Pancreas (tissue), 10 donors: ENCODE measurements around the gene BARX2. TPM values are rescaled to one million over a fixed set of nuclear protein-coding genes. Genes with fewer than 3 reads are reported as not detected.
"Not testable (repeated sequence)": the region's sequence is repeated elsewhere in the genome, so short reads cannot be mapped to it uniquely, and the experiment has no call there.

Source experiments
- ATAC-seq, 4 donors: fragments of 200-7000 bp; cut with Tn5 transposase; one replicate each; pipeline versions ENCODE4 v1.8.0 to v1.9.1; 2020; ENCODE audit warnings: mild to moderate bottlenecking in 4 of 4, moderate library complexity in 4 of 4
- DNase-seq, 6 donors: peaks; one replicate each; pipeline ENCODE4 v3.0.0-alpha.2; 2020
- FAIRE-seq: peaks from 2 replicates; lab custom pipeline; 2012; peaks lifted over from hg19 to GRCh38; lab: Jason Lieb, UNC
- H3K27ac ChIP-seq, 4 donors: fragments of 200-600 bp; sonication (generic); 1 replicate in 3 of 4; 2 replicates in 1 of 4; pipeline versions ENCODE4 v1.5.0 to v1.8.0; 2020
- H3K27me3 ChIP-seq, 4 donors: fragments of 200-600 bp; one replicate each; pipeline ENCODE4 v1.8.0; 2021
- H3K36me3 ChIP-seq, 3 donors: fragments of 200-600 bp; sonication (generic) in 1 of 3; one replicate each; pipeline versions ENCODE4 v1.5.0 to v1.8.0; 2020 to 2021
- H3K4me1 ChIP-seq, 3 donors: fragments of 200-600 bp; one replicate each; pipeline ENCODE4 v1.8.0; 2021
- H3K4me3 ChIP-seq, 4 donors: fragments of 200-600 bp; sonication (generic) in 2 of 4; one replicate each; pipeline versions ENCODE4 v1.5.0 to v1.8.0; 2020 to 2021
- H3K9me3 ChIP-seq, 4 donors: fragments of 200-600 bp; one replicate each; pipeline ENCODE4 v1.8.0; 2021
- CTCF ChIP-seq, 4 donors: fragments of 200-600 bp; sonication (generic) in 3 of 4; IDR thresholded peaks; one replicate each; pipeline versions ENCODE4 v1.5.0 to v1.8.0; 2021; ENCODE audit warnings: antibody characterized with exemption in 4 of 4
- WGBS, 2 donors: extraction: QIAGEN DNeasy Blood & Tissue Kit; methylation state at CpG; one replicate each; pipeline ENCODE4 v1.1.7; 2013; 5-methylcytosine and 5-hydroxymethylcytosine counted together
- intact Hi-C, 3 donors: fragments of 100-400 bp; cut with DNase I; formaldehyde crosslinking; loops; one replicate each; pipeline versions ENCODE4 v1.11.1 to v1.14.2; 2022
- polyA plus RNA-seq, 2 donors: library from polyadenylated mRNA; stranded (reverse); fragments of 200-250 nt; gene quantifications; one replicate each; pipeline ENCODE4 v1.2.3, GENCODE V29; 2013
- total RNA-seq, 6 donors: library from RNA; stranded (reverse); fragmentation: NEBNext Ultra II Directional in 4 of 6; extraction: Animal tissue kit (Norgen Biotek cat#: 25700) in 4 of 6; gene quantifications; one replicate each; pipeline versions ENCODE4 v1.2.1 to v1.2.4, GENCODE V29; 2021 to 2023
- donor health status: healthy with polysubstance abuse.
- donor health status: DM: no; HTN: no; CAD: no; lungs with moderate emphysema.
- donor health status: DM: no; HTN: no; CAD: no.
- donor health status: control.
- donor health status: control.
- donor health status: Bipolar disorder and iron deficiency.
- donor health status: DM: yes; HTN: yes; CAD: no.
- donor health status: DM: no; HTN: no; CAD: no.
- donor health status: DM: no; HTN: no; CAD: no.
- donor health status: DM: yes; HTN: yes; CAD: no.

Gene BARX2
- total and polyA plus RNA-seq, 8 donors, result 3.8 to 9.9 (median 5.2) TPM

- Histone ChIP-seq H3K36me3 (no peaks in the 10 kb centered on the region), H3K27me3 (no peaks in the 10 kb centered on the region), H3K27ac (no peak overlapping the region), H3K4me1 (peaks cover 0 to 2% (median 0%) of the 10 kb centered on the region in 3 donors), H3K9me3 (no peaks in the 10 kb centered on the region), H3K4me3 (no peak overlapping the region)
- 1 to 2% methylated on average over 11 of the region's 11 CpGs for WGBS, 2 donors
- intact Hi-C loops, result loop anchor here in 1 of 3 donors (5.0 kb wide), 1 partner anchor 215 kb away; no protein-coding TSS in a partner anchor
- TF ChIP-seq CTCF (IDR thresholded peaks at IDR 0.05), result peak; percentile 59 to 80 (median 70)
- peak; percentile 95 to 99 (median 98) for ATAC-seq
- FAIRE-seq, result no peak
- DNase-seq, result peak; percentile 84 to 93 (median 88)
These were observed 43.8 kb upstream of the BARX2 start for GRCh38 chr11:129331871-129332274.

DNA sequence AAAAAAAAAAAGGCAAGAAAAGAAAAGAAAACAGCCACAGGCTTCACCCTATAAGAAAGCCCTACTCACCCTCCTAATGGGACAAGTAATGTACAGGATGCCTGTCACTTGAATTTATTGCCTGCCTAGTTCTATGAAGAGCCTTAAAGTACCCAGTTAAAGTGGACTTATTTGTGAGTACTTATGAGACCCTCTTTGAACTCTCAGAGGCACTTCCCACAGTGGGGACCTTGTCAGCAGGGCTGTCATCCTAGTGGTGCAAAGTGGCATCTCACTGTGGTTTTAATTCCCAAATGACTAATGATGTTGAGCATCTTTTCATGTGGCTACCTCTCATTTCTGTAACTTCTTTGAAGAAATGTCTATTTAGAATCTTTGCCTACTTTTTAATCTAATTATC is 41.8 kb upstream of the BARX2 start:
- ATAC-seq, result no peak
- DNase-seq, result no peak
- H3K9me3 ChIP-seq, result no peaks in the 10 kb centered on the region
- FAIRE-seq, result no peak
- no peaks in the 10 kb centered on the region for H3K36me3 ChIP-seq
- intact Hi-C loops, result loop anchor here in 1 of 3 donors (5.0 kb wide), 1 partner anchor 217 kb away; no protein-coding TSS in a partner anchor
- TF ChIP-seq CTCF (IDR thresholded peaks at IDR 0.05), result no peak
- H3K4me3 ChIP-seq, result no peak overlapping the region
- H3K27ac ChIP-seq, result no peak overlapping the region
- H3K27me3 ChIP-seq, result no peaks in the 10 kb centered on the region
- H3K4me1 ChIP-seq, result peaks cover 0 to 2% (median 0%) of the 10 kb centered on the region in 3 donors

- intact Hi-C loops, DNase-seq, H3K36me3 ChIP-seq, H3K4me1 ChIP-seq, H3K9me3 ChIP-seq, FAIRE-seq, H3K27ac ChIP-seq, ATAC-seq, H3K27me3 ChIP-seq, H3K4me3 ChIP-seq: not testable (repeated sequence)
- WGBS, 2 donors, result 77 to 88% methylated on average over 23 of the region's 23 CpGs
These were observed 31.2 kb upstream of the BARX2 start for GRCh38 chr11:129344301-129344940.

DNA sequence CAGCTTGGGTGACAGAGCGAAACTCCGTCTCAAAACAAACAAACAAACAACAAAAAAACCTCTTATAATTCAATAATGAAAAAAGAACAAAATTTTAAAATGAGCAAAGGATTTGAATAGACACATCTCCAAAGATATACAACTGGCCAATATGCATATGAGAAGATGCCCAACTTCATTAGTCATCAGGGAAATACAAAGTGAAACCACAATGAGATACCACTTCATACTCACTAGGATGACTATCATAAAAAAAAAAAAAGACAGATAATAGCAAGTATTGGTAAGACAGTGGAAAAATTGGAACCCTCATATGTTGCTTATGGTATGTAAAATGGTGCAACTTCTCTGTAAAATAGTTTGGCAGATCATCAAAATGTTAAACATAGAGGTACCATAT is 28.7 kb upstream of the BARX2 start:
- DNase-seq (no peak), ATAC-seq (no peak), FAIRE-seq (no peak)
- Histone ChIP-seq H3K4me1 (no peaks in the 10 kb centered on the region), H3K36me3 (no peaks in the 10 kb centered on the region), H3K27me3 (no peaks in the 10 kb centered on the region), H3K9me3 (no peaks in the 10 kb centered on the region), H3K27ac (no peak overlapping the region), H3K4me3 (no peak overlapping the region)
- WGBS, 2 donors, result 75 to 89% methylated on average over 2 of the region's 2 CpGs
- no peak for TF ChIP-seq CTCF (IDR thresholded peaks at IDR 0.05)
- intact Hi-C loops, result no loop called here

DNA sequence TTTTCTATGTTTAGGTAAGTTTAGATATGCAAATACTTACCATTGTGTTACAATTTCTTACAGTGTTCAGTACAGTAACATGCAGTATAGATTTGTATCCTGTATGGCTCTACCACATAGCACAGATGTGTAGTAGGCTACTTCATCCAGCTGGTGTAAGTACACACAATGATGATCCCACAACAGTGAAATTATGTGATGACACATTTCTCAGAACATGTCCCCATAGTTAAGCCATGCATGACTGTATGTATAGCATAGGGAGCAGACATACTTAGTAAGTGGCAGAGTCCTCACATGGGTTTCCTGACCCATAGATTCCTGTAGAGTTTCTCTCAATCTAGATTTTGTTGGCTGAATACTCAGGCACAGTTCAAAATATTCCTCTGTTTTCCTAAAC is 26.8 kb upstream of the BARX2 start:
- FAIRE-seq (no peak), DNase-seq (no peak), ATAC-seq (no peak)
- H3K4me1 ChIP-seq, result no peaks in the 10 kb centered on the region
- no peaks in the 10 kb centered on the region for H3K9me3 ChIP-seq
- no peak overlapping the region for H3K27ac ChIP-seq
- H3K36me3 ChIP-seq, result no peaks in the 10 kb centered on the region
- TF ChIP-seq CTCF (IDR thresholded peaks at IDR 0.05), result no peak
- H3K4me3 ChIP-seq, result no peak overlapping the region
- no peaks in the 10 kb centered on the region for H3K27me3 ChIP-seq
- intact Hi-C loops, result no loop called here
